Neural crest cell (in vitro differentiated cells): Measurements from ENCODE around the gene COX7B2. TPM values are rescaled to one million over a fixed set of nuclear protein-coding genes. Genes with fewer than 3 reads are reported as not detected.
A peak's percentile ranks its signal among the peaks of the same experiment; 100 is the strongest.

Experiments
- DNase-seq: peaks from one replicate; pipeline ENCODE4 v3.0.0; 2021; ENCODE audit warnings: low read depth, mixed read lengths, low spot score
- H3K27ac Mint-ChIP-seq: one replicate; pipeline ENCODE4 v1.8.0; 2021; ENCODE audit warnings: mild to moderate bottlenecking, mixed read lengths; ENCODE audit not compliant: unreplicated experiment
- H3K27me3 Mint-ChIP-seq: 2 replicates; pipeline ENCODE4 v1.8.0; 2021; ENCODE audit warnings: low read depth, mild to moderate bottlenecking, mixed read lengths
- H3K36me3 Mint-ChIP-seq: 2 replicates; pipeline ENCODE4 v1.8.0; 2021; ENCODE audit warnings: low read depth, mild to moderate bottlenecking, mixed read lengths
- H3K4me1 Mint-ChIP-seq: 2 replicates; pipeline ENCODE4 v1.8.0; 2021; ENCODE audit warnings: mixed read lengths
- H3K4me3 Mint-ChIP-seq: one replicate; pipeline ENCODE4 v1.8.0; 2021; ENCODE audit warnings: mild to moderate bottlenecking, mixed read lengths
- H3K9me3 Mint-ChIP-seq: 2 replicates; pipeline ENCODE4 v1.8.0; 2021; ENCODE audit warnings: mixed read lengths
- CTCF ChIP-seq: fragments of 200-600 bp; sonication (generic); conservative IDR thresholded peaks from 2 replicates; pipeline ENCODE4 v1.5.0; 2021; ENCODE audit warnings: antibody characterized with exemption, mild to moderate bottlenecking
- total RNA-seq: library from RNA; stranded (reverse); gene quantifications from 2 replicates; pipeline ENCODE4 v1.2.1, GENCODE V29; 2021

Gene COX7B2
- total RNA-seq, 1 donor from 2014 or later: not detected

DNA sequence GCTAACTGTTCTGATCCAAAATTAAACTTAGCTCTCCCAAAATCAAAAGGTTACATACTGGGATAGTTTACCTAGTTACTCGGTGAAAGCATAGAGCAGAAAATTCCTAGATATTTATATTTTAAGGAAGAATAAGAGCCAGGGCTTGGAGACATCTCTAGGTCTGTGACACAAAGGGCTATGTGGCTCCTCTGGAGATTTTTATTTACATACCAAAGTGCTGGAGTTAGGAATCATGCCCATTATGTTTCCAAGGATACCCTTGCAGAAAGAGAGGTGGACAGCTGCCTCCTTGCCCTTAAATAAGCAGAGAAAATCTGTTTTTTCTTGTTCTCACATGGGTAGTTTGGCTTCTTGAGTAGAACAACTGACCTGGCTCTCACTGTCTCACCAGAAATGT is 9.0 kb downstream of the COX7B2 start:
- TF ChIP-seq CTCF: no peak
- Mint-ChIP-seq H3K27ac (no peak overlapping the region), H3K36me3 (no peaks in the 10 kb centered on the region), H3K9me3 (no peaks in the 10 kb centered on the region), H3K27me3 (peaks cover 27% of the 10 kb centered on the region), H3K4me3 (no peak overlapping the region), H3K4me1 (no peaks in the 10 kb centered on the region)
- no peak for DNase-seq

- Mint-ChIP-seq H3K9me3 (no peaks in the 10 kb centered on the region), H3K27me3 (peaks cover 47% of the 10 kb centered on the region)
Observed at GRCh38 chr4:46894826-46895225, 14.2 kb downstream of the COX7B2 start.

GRCh38 chr4:46890056-46890455 is 19.0 kb downstream of the COX7B2 start:
- H3K27ac Mint-ChIP-seq: no peak overlapping the region
- H3K36me3 Mint-ChIP-seq: no peaks in the 10 kb centered on the region
- H3K4me1 Mint-ChIP-seq: no peaks in the 10 kb centered on the region
- H3K9me3 Mint-ChIP-seq: no peaks in the 10 kb centered on the region
- H3K4me3 Mint-ChIP-seq: no peak overlapping the region
- DNase-seq: no peak
- H3K27me3 Mint-ChIP-seq: peaks cover 37% of the 10 kb centered on the region
- no peak for TF ChIP-seq CTCF

More at GRCh38 chr4:46894826-46895225, 14.2 kb downstream of the COX7B2 start:
- no peak for TF ChIP-seq CTCF
- no peak overlapping the region for H3K4me3 Mint-ChIP-seq
- H3K4me1 Mint-ChIP-seq: no peaks in the 10 kb centered on the region
- DNase-seq: no peak
- H3K27ac Mint-ChIP-seq: no peak overlapping the region
- H3K36me3 Mint-ChIP-seq: no peaks in the 10 kb centered on the region

GRCh38 chr4:46889410-46889809 is 19.6 kb downstream of the COX7B2 start:
- Mint-ChIP-seq H3K36me3 (no peaks in the 10 kb centered on the region), H3K9me3 (no peaks in the 10 kb centered on the region), H3K27me3 (peaks cover 33% of the 10 kb centered on the region), H3K4me1 (no peaks in the 10 kb centered on the region), H3K4me3 (no peak overlapping the region), H3K27ac (no peak overlapping the region)
- TF ChIP-seq CTCF: no peak
- no peak for DNase-seq

GRCh38 chr4:46886711-46887110 is 22.3 kb downstream of the COX7B2 start:
- Mint-ChIP-seq H3K4me3 (no peak overlapping the region), H3K27me3 (peaks cover 34% of the 10 kb centered on the region), H3K27ac (no peak overlapping the region), H3K9me3 (no peaks in the 10 kb centered on the region), H3K4me1 (no peaks in the 10 kb centered on the region), H3K36me3 (no peaks in the 10 kb centered on the region)
- no peak for DNase-seq
- peak; percentile 62 for TF ChIP-seq CTCF

- H3K36me3 Mint-ChIP-seq: no peaks in the 10 kb centered on the region
- H3K27ac Mint-ChIP-seq: no peak overlapping the region
Observed at GRCh38 chr4:46878641-46879040, 30.4 kb downstream of the COX7B2 start.

More at GRCh38 chr4:46878641-46879040, 30.4 kb downstream of the COX7B2 start:
- Mint-ChIP-seq H3K4me1 (no peaks in the 10 kb centered on the region), H3K27me3 (peaks cover 21% of the 10 kb centered on the region), H3K4me3 (no peak overlapping the region), H3K9me3 (peaks cover 3% of the 10 kb centered on the region)
- TF ChIP-seq CTCF: no peak
- no peak for DNase-seq
